HepG2 (cell line): ENCODE data around the gene DNAJB5. TPM values are rescaled to one million over a fixed set of nuclear protein-coding genes. Genes with fewer than 3 reads are reported as not detected.

ENCODE experiments used
- ATAC-seq: fragments of 200-7000 bp; cut with Tn5 transposase; 3 replicates; pipeline ENCODE4 v1.9.1; 2020; ENCODE audit warnings: mild to moderate bottlenecking, moderate library complexity
- BruUV-seq: library from RNA; stranded (reverse); fragments of 400-500 nt; replicated peaks from 2 replicates; lab custom pipeline; 2021; lab: Mats Ljungman, UMichigan
- CTCF ChIA-PET: fragments of 300-600 bp; formaldehyde crosslinking; extraction: SDS; loops from one replicate; lab custom pipeline; 2021; ENCODE audit warnings: low total read pairs, inconsistent platforms, low intra/inter-chr PET ratio; lab: Yijun Ruan, JAX
- POLR2A ChIA-PET: fragments of 350-600 bp; sonication (Branson Sonifier 250); formaldehyde crosslinking; loops from one replicate; lab custom pipeline; 2020; ENCODE audit warnings: antibody characterized with exemption, inconsistent platforms; lab: Yijun Ruan, JAX
- DNase-seq: peaks from one replicate; pipeline ENCODE4 v3.0.0-alpha.2; 2015; ENCODE audit warnings: low spot score
- FAIRE-seq: peaks from 3 replicates; lab custom pipeline; 2011; peaks lifted over from hg19 to GRCh38; lab: Jason Lieb, UNC
- H2AFZ ChIP-seq: one replicate; pipeline ENCODE4 v1.6.1; 2011; ENCODE audit warnings: low read length, inconsistent platforms
- H3K27ac ChIP-seq: fragments of 300-600 bp; 3 replicates; pipeline ENCODE4 v1.8.0; 2011; ENCODE audit warnings: mixed run types, mild to moderate bottlenecking, mixed read lengths, low read length, inconsistent platforms; ENCODE audit not compliant: insufficient read depth; ENCODE audit errors: extremely low read length
- H3K27me3 ChIP-seq, 2 experiments: fragments of 200-600 bp in 1 of 2; 2 replicates in 1 of 2; 3 replicates in 1 of 2; pipeline versions ENCODE4 v1.6.0 to v1.8.0; 2011; ENCODE audit warnings: low read length in 2 of 2, mild to moderate bottlenecking in 2 of 2, moderate library complexity in 2 of 2, inconsistent platforms in 1 of 2; ENCODE audit not compliant: insufficient read depth in 2 of 2, control insufficient read depth in 1 of 2
- H3K36me3 ChIP-seq, 2 experiments: fragments of 200-600 bp in 1 of 2; replicated peaks in 1 of 2; 2 replicates in 1 of 2; 3 replicates in 1 of 2; pipeline versions ENCODE4 v1.5.1 to v1.8.0; 2011; ENCODE audit warnings: low read length in 2 of 2, inconsistent platforms in 1 of 2; ENCODE audit not compliant: insufficient read depth in 2 of 2, control insufficient read depth in 1 of 2
- H3K4me1 ChIP-seq: 2 replicates; pipeline ENCODE4 v1.5.1; 2012; ENCODE audit warnings: low read length, inconsistent platforms; ENCODE audit not compliant: insufficient read depth
- H3K4me2 ChIP-seq: 2 replicates; pipeline ENCODE4 v1.6.0; 2011; ENCODE audit warnings: low read depth, low read length, inconsistent platforms
- H3K4me3 ChIP-seq, 3 experiments: fragments of 200-600 bp in 1 of 3; sonication (generic), shearing (Covaris generic) in 1 of 3; replicated peaks in 1 of 3; 2 replicates each; pipeline ENCODE4 v1.5.1; 2011 to 2016; ENCODE audit warnings: low read length in 3 of 3, inconsistent platforms in 2 of 3, low read depth in 2 of 3, mild to moderate bottlenecking in 2 of 3, control low read depth in 1 of 3, mixed read lengths in 1 of 3; ENCODE audit not compliant: insufficient read depth in 1 of 3
- H3K79me2 ChIP-seq: one replicate; pipeline ENCODE4 v1.6.1; 2011; ENCODE audit warnings: low read length, inconsistent platforms; ENCODE audit not compliant: insufficient read depth
- H3K9ac ChIP-seq: 2 replicates; pipeline ENCODE4 v1.6.0; 2011; ENCODE audit warnings: mild to moderate bottlenecking, low read depth, low read length, inconsistent platforms; ENCODE audit not compliant: insufficient read depth
- H3K9me3 ChIP-seq: 2 replicates; pipeline ENCODE4 v1.5.1; 2012; ENCODE audit warnings: mild to moderate bottlenecking, low read length
- H4K20me1 ChIP-seq: 2 replicates; pipeline ENCODE4 v1.6.0; 2011; ENCODE audit warnings: inconsistent platforms, mild to moderate bottlenecking, low read length, moderate library complexity; ENCODE audit not compliant: insufficient read depth
- GATA4 ChIP-seq: sonication (generic); IDR thresholded peaks from 2 replicates; pipeline ENCODE4 v1.6.1; 2016; ENCODE audit warnings: antibody characterized with exemption, low read depth, borderline replicate concordance
- POLR2AphosphoS2 ChIP-seq: IDR thresholded peaks from 2 replicates; pipeline ENCODE4 v1.6.1; 2011; ENCODE audit warnings: low read depth, low read length, improper control_type of control experiment
- TEAD3 ChIP-seq: optimal IDR thresholded peaks from 2 replicates; pipeline ENCODE3; 2016; ENCODE audit warnings: borderline replicate concordance
- ZNF3 ChIP-seq: IDR thresholded peaks from 2 replicates; pipeline ENCODE4 v1.7.0; 2017; ENCODE audit warnings: inconsistent platforms
- WGBS: methylation state at CpG from one replicate; pipeline ENCODE4 v1.1.6; 2017; ENCODE audit warnings: low lambda C conversion rate; 5-methylcytosine and 5-hydroxymethylcytosine counted together
- in situ Hi-C: cut with HindIII; loops from 2 replicates; pipeline ENCODE4 v1.10.0; 2017; ENCODE audit warnings: low pct_unique_long_range_greater_than_20kb; ENCODE audit not compliant: extremely low pct_ligation_motif_present
- intact Hi-C: fragments of 100-400 bp; cut with micrococcal nuclease; formaldehyde crosslinking; loops from one replicate; pipeline ENCODE4 v1.10.0; 2022; ENCODE audit not compliant: unreplicated experiment
- polyA plus RNA-seq, 8 experiments: library from polyadenylated mRNA; depleted of rRNA in 3 of 8; stranded (reverse) in 7 of 8; unstranded in 1 of 8; fragments of >200 nt; fragmentation: Illumina TruSeq in 4 of 8; extraction: Trizol in 4 of 8; gene quantifications; 2 replicates each; pipeline versions ENCODE4 v1.2.1 to v1.2.3, GENCODE V29; 2011 to 2016; ENCODE audit warnings: low read depth in 4 of 8, missing spikeins in 1 of 8, mixed read lengths in 1 of 8; ENCODE audit not compliant: insufficient read depth in 1 of 8
- total RNA-seq, 5 experiments: library from RNA; depleted of rRNA; stranded (reverse); fragments of >200 nt; fragmentation: Illumina TruSeq; extraction: Trizol; gene quantifications; 2 replicates each; pipeline ENCODE4 v1.2.3, GENCODE V29; 2016; ENCODE audit warnings: low read depth in 1 of 5
- TF ChIP-seq, protein P1 (sequence below), 2 experiments: IDR thresholded peaks; 2 replicates each; pipeline ENCODE4 v1.6.1; 2011 to 2012; ENCODE audit warnings: low read length in 2 of 2, borderline replicate concordance in 1 of 2, low read depth in 1 of 2, mild to moderate bottlenecking in 1 of 2, moderate library complexity in 1 of 2

Gene DNAJB5
- total and polyA plus RNA-seq, 2 of the 13 experiments (the other 11 are each of a cell fraction or from before 2014, with no cell fraction given) = 0.40 to 0.69 TPM

DNA sequence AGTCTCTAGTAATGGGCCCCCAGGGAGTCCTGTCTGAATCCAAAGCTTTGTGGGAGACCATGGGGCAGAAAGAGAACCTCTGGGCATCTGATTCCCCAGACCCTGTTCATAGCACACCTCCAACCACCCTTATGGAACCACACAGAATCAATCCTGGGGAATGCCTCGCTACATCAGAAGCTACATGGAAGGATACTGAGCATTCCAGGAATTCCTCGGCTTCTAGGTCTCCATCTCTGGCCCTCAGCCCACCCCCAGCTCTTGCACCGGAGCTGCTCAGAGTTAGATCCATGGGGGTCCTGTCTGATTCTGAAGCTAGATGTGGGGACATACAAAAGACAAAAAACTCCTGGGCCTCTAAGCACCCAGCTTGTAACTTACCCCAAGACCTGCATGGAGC lies 54.5 kb downstream of the DNAJB5 start:
- ChIA-PET CTCF (no interaction called here), POLR2A (no interaction called here)
- H3K36me3 ChIP-seq = no peaks in the 10 kb centered on the region
- H3K9ac ChIP-seq = no peak overlapping the region
- no peak for FAIRE-seq
- in situ Hi-C loops = loop anchor here (5.0 kb wide), 1 partner anchor 142 kb away; no protein-coding TSS in a partner anchor
- no peaks in the 10 kb centered on the region for H3K9me3 ChIP-seq
- intact Hi-C loops = no loop called here
- peaks cover 15% of the 10 kb centered on the region for H3K4me1 ChIP-seq
- WGBS = 94% methylated on average over 3 of the region's 3 CpGs
- H4K20me1 ChIP-seq = no peaks in the 10 kb centered on the region
- no peak overlapping the region for H3K4me3 ChIP-seq
- no peak overlapping the region for H2AFZ ChIP-seq
- peak; percentile 7; the same call in 2 of the 3 replicates for ATAC-seq
- H3K79me2 ChIP-seq = no peaks in the 10 kb centered on the region
- no peak overlapping the region for H3K27ac ChIP-seq
- no peaks in the 10 kb centered on the region for H3K27me3 ChIP-seq
- TF ChIP-seq, protein P1, sequence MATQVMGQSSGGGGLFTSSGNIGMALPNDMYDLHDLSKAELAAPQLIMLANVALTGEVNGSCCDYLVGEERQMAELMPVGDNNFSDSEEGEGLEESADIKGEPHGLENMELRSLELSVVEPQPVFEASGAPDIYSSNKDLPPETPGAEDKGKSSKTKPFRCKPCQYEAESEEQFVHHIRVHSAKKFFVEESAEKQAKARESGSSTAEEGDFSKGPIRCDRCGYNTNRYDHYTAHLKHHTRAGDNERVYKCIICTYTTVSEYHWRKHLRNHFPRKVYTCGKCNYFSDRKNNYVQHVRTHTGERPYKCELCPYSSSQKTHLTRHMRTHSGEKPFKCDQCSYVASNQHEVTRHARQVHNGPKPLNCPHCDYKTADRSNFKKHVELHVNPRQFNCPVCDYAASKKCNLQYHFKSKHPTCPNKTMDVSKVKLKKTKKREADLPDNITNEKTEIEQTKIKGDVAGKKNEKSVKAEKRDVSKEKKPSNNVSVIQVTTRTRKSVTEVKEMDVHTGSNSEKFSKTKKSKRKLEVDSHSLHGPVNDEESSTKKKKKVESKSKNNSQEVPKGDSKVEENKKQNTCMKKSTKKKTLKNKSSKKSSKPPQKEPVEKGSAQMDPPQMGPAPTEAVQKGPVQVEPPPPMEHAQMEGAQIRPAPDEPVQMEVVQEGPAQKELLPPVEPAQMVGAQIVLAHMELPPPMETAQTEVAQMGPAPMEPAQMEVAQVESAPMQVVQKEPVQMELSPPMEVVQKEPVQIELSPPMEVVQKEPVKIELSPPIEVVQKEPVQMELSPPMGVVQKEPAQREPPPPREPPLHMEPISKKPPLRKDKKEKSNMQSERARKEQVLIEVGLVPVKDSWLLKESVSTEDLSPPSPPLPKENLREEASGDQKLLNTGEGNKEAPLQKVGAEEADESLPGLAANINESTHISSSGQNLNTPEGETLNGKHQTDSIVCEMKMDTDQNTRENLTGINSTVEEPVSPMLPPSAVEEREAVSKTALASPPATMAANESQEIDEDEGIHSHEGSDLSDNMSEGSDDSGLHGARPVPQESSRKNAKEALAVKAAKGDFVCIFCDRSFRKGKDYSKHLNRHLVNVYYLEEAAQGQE (IDR thresholded peaks at IDR 0.05; ENCODE audit: borderline replicate concordance in 1 of 2, low read depth in 1 of 2, low read length in 2 of 2) = no peak
- TF ChIP-seq ZNF3 (CRISPR knock-in tag) = no peak
- TF ChIP-seq TEAD3 (CRISPR knock-in tag) = peak; percentile 12
- TF ChIP-seq POLR2AphosphoS2 = 0 out of 2 replicates have a peak, but pooled peaks have one; percentile 2
- no peak for TF ChIP-seq GATA4
- BruUV-seq = no TSS peak
- DNase-seq = no peak
- H3K4me2 ChIP-seq = no peak overlapping the region

Other genes with a start within 250 kb of the DNAJB5 start
- not detected in 2 replicates for gene PHF24, start 31.5 kb upstream of the DNAJB5 start, total RNA-seq (2016; rRNA removed; fragmentation: Illumina TruSeq; extraction: Trizol)
- gene PHF24, start 31.5 kb upstream of the DNAJB5 start, polyA plus RNA-seq (2011; rRNA removed) = 0.05 TPM in 1 of 2 replicates, not detected in the other
- 391 and 406 TPM in 2 replicates for gene VCP, start 82.9 kb downstream of the DNAJB5 start, total RNA-seq (2016; rRNA removed; fragmentation: Illumina TruSeq; extraction: Trizol)
- gene VCP, start 82.9 kb downstream of the DNAJB5 start, polyA plus RNA-seq (2011; rRNA removed) = 143 and 166 TPM in 2 replicates
- gene FANCG, start 90.2 kb downstream of the DNAJB5 start, total RNA-seq (2016; rRNA removed; fragmentation: Illumina TruSeq; extraction: Trizol) = 43.3 and 45.1 TPM in 2 replicates
- 10.8 and 14.4 TPM in 2 replicates for gene FANCG, start 90.2 kb downstream of the DNAJB5 start, polyA plus RNA-seq (2011; rRNA removed)
- 6.6 and 20.5 TPM in 2 replicates for gene PIGO, start 106.8 kb downstream of the DNAJB5 start, total RNA-seq (2016; rRNA removed; fragmentation: Illumina TruSeq; extraction: Trizol)
- gene PIGO, start 106.8 kb downstream of the DNAJB5 start, polyA plus RNA-seq (2011; rRNA removed) = 24.4 and 26.2 TPM in 2 replicates
- 250 and 305 TPM in 2 replicates for gene STOML2, start 113.4 kb downstream of the DNAJB5 start, total RNA-seq (2016; rRNA removed; fragmentation: Illumina TruSeq; extraction: Trizol)
- 243 and 245 TPM in 2 replicates for gene STOML2, start 113.4 kb downstream of the DNAJB5 start, polyA plus RNA-seq (2011; rRNA removed)
- gene ATOSB, start 126.1 kb downstream of the DNAJB5 start, total RNA-seq (2016; rRNA removed; fragmentation: Illumina TruSeq; extraction: Trizol) = 1.9 and 2.3 TPM in 2 replicates
- gene ATOSB, start 126.1 kb downstream of the DNAJB5 start, polyA plus RNA-seq (2011; rRNA removed) = 6.4 and 7.1 TPM in 2 replicates
- 18.3 and 23.6 TPM in 2 replicates for gene UNC13B, start 172.3 kb downstream of the DNAJB5 start, total RNA-seq (2016; rRNA removed; fragmentation: Illumina TruSeq; extraction: Trizol)
- 14.0 and 17.8 TPM in 2 replicates for gene UNC13B, start 172.3 kb downstream of the DNAJB5 start, polyA plus RNA-seq (2011; rRNA removed)